GM13977 (cell line): Measurements from ENCODE around the gene TBRG4.

Experiments
- DNase-seq: peaks from one replicate; pipeline ENCODE4 v3.0.0; 2012; ENCODE audit warnings: low spot score
- CTCF ChIP-seq: IDR thresholded peaks from 2 replicates; pipeline ENCODE4 v1.5.1; 2012; ENCODE audit warnings: mild to moderate bottlenecking, control low read depth; ENCODE audit not compliant: insufficient read depth; ENCODE audit errors: extremely low read depth, missing control alignments
- in situ Hi-C: fragments of 300-500 bp; cut with MboI; formaldehyde crosslinking; loops from one replicate; pipeline ENCODE4 v1.12.0; 2022; ENCODE audit warnings: low sequenced_read_pairs, low pct_unique_long_range_greater_than_20kb, mixed read lengths, inconsistent platforms; ENCODE audit not compliant: unreplicated experiment

TBRG4 gene

GRCh38 chr7:45075871-45076796 is 35.4 kb downstream of the TBRG4 start:
- in situ Hi-C loops: no loop called here
- no peak for TF ChIP-seq CTCF
- DNase-seq: no peak

GRCh38 chr7:45075355-45075644 is 36.2 kb downstream of the TBRG4 start:
- in situ Hi-C loops: no loop called here
- no peak for TF ChIP-seq CTCF
- peak; percentile 18 for DNase-seq

- DNase-seq: peak; percentile 20
- in situ Hi-C loops: no loop called here
- no peak for TF ChIP-seq CTCF
Observed at GRCh38 chr7:45074528-45075354, 36.8 kb downstream of the TBRG4 start.

GRCh38 chr7:45073786-45074527 is 37.5 kb downstream of the TBRG4 start:
- DNase-seq: peak; percentile 27
- TF ChIP-seq CTCF: no peak
- in situ Hi-C loops: no loop called here

- in situ Hi-C loops: no loop called here
- no peak for TF ChIP-seq CTCF
- DNase-seq: no peak
Observed at GRCh38 chr7:45073031-45073785, 38.3 kb downstream of the TBRG4 start.
